GM21528 (cell line): ENCODE results near the gene HLA-DOB.
"Not testable (repeated sequence)": the region's sequence is repeated elsewhere in the genome, so short reads cannot be mapped to it uniquely, and the experiment has no call there.

Experiments
- ATAC-seq: cut with Tn5 transposase; IDR thresholded peaks from one replicate; pipeline ENCODE4 v1.9.1; 2021; ENCODE audit warnings: mild to moderate bottlenecking, moderate library complexity; ENCODE audit not compliant: unreplicated experiment, low FRiP score

Gene HLA-DOB

DNA sequence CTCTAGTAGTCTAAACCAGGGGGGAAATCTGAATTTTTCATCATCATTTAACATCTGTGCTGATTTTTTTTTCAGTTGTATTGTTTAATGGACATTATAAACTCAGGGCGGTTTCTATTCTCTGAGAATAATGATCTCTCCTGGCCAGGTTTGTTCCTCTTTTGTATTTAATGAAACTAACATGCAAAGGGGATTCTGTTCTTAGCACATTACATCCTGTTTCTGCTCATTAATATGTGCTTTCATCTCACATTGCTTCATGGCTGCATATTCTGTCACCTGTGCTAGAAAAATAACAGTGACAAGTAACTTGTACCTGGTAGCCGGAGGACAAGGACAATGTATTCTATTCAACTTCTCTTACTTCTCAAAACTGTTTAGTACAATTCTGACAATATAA is 806 bp downstream of the HLA-DOB start:
- no peak for ATAC-seq

DNA sequence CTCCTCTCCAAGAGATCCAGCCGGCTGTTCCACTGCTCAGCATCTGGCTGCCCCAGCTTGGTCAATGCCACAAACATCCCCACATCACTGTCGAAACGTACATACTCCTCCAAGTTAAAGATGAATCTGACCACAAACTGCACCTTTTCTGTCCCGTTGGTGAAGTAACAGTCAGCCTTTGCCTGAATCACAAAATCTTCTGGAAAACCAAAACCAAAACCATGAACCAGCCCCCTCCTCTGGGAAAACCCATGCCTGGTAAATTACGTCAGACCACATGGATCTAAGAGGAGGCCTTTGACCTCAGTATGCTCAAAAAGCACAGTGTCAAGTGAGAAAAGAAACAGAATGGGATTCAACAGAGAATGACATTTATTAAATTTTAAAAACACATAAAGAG is 1.7 kb downstream of the HLA-DOB start:
- ATAC-seq: no peak

DNA sequence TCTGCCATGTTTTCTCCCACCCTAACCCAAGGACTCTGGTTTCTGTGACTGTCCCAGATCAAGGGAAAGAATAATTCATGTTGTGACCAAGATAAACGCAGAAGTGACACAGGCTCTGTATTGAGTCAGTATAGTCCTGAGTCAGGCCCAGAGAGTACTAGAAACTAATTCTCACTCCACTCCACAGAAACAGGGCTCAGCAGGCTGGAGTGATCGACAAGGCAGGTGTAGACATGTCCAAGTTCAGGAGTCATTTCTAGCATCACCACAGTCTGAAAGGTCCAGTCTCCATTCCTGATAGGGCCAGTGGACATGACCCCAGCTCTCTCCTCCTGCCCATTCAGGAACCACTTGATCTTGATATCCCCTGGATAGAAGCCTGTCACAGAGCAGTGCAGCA is 2.7 kb downstream of the HLA-DOB start:
- ATAC-seq: no peak

DNA sequence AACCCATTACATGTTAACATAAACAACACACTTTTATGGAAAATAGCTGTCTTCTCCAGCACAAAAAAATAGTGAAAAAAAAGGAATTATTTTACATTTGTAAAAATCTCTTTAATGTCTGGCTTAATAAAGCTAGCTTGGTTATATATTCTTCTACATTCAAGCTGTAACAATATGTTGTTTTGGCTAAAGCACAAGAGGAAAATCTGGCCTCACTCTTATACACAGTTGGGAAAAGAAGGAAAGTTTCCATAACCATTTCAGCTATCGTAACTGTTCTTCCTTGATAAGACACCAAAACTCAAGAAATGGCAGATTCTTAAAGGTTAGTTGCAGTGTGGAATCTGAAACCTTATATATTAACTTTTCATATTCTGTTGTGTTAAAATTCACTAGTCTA is 7.6 kb downstream of the HLA-DOB start:
- no peak for ATAC-seq

DNA sequence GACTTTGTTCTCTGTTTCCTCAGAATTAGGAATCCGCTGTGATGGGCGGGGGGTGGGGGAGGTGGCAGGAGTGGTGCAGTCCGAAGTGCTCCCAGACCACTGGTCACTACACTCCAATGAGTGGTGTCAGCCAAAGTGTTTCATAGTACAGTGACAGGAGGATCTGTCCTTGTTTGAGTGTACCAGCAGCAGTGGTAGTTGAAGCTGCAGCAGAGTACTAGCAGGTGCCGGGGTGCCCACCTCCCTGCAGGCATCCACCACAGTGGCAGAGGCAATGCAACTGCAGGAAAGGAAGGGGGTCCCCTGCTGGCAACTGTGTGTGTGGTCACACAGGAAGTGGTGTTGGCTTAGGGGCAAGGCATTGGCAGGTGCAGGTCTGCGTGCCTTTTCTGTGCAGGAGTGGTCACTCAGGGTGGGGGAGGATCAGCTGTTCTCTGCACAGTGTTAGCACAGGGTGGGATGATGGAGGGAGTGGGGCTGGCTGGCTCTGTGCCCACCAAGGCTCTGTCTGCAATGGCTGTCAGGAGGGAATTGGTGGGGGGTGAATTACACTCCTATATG is 9.7 kb downstream of the HLA-DOB start:
- ATAC-seq: no peak

DNA sequence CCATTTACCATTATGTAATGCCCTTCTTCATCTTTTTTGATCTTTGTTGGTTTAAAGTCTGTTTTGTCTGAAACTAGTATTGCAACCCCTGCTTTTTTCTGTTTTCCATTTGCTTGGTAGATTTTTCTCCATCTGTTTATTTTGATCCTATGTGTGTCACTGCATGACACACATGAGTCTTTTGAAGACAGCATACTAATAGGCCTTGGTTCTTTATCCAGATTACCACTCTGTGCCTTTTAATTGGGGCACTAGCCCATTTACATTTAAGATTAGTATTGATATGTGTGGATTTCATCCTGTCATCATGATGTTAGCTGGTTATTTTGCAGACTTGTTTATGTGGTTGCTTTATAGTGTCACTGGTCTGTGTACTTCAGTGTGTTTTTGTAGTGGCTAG is 11.4 kb downstream of the HLA-DOB start:
- not testable (repeated sequence) for ATAC-seq

DNA sequence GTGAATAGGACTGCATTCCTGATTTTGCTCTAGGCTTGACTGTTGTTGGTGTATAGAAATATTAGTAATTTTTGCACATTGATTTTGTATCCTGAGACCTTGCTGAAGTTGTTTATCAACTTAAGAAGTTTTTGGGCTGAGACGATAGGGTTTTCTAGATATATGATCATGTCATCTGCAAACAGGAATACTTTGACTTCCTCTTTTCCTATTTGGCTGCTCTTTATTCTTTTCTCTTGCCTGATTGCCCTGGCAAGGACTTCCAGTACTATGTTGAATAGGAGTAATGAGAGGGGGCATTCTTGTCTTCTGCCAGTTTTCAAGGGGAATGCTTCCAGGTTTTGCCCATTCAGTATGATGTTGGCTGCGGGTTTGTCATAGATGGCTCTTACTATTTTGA is 13.4 kb downstream of the HLA-DOB start:
- ATAC-seq: no peak

DNA sequence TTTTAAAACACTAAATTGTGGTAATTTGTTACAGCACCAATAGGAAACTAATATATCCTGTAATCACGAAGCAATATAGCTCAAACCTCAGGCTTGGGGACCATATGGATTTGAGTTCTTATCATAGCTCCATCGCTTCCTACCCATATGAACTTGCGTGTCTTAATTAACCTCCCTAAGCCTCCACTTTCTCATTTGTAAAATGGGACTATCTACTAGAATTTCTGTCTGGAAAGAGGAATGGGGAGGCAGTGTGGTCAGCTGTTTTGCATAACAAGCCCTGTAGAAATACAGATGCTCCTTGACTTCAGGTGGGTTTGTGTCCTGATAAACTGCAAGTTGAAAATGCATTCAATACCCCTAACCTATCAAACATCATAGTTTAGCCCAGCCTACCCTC is 17.1 kb downstream of the HLA-DOB start:
- no peak for ATAC-seq

DNA sequence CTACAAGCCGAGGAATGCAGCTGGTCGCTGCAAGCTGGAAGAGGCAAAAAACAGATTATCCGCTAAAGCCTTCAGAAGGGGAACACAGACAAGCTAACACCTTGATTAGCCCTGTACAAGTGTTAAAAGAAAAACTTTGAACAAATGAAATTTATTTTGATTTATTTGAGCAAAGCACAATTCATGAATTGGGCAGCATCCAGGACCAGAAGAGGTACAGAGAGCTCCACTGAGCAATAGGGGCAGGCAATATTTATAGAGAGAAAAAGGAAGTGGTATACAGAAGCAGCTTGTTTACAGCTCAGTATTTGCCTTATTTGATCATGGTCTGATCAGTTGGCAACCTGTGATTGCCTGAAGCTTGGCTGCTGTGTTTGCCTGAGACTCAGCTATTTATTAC is 17.6 kb downstream of the HLA-DOB start:
- no peak for ATAC-seq

DNA sequence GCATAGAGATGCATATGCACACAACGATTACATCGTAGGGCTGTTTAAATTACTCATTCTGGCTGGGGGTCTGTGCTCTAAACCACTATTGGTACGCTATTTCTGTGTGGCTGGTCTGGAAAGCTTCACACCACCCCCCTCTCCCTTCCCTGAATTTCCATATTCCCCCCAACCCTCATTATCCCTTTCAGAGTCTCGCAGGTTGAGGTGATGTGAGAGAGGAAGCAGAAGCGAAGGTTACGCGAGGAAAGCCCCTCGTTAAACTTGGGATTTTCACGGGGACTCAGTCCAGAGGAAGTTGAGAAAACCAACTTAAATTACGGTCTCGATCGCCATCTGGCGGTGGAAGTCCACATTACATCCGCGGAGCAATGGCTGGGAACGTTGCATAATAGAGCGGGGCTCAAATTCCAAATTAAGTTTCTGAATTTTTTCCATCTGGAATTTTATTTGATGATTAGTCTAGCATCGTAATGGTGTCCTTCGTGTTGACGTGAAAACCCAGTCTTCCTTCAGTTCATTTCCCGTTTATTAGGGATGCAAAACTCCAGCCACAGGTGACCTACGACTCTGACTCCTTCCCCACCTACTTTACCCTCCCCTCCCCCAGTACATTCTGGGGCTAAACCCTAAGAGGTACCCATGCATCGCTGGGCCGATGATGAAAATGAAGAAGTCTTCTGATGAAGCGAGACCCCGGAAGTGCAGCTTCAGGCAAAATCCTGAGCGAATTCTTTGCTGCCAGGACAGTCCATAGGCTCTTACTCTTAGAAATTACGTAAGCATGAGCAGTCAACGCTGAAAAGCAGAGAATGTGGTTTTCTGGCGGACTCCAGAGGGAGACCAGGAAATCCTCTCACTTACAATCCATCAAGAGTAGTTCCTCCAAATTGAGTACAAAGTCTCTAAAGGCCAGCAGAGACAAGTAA is 19.7 kb downstream of the HLA-DOB start:
- no peak for ATAC-seq

DNA sequence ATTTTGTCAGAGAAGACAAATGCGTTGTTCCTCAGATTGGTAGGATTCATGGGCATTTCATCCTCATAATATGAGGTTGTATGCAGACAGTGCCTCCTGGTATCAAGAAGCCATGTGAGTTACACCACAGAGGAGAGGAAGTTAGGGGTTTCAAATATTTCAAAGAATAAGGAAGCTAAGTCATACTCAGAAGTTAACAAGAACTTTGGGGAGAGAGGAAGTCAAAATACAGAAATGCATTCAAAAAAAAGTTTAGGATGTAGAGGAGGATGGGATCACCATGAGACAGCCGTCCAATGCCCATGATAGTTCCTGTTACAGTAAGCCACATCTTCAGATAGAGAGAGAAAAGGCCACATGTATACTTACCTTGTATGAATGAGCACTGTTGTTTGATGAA is 22.3 kb downstream of the HLA-DOB start:
- no peak for ATAC-seq

DNA sequence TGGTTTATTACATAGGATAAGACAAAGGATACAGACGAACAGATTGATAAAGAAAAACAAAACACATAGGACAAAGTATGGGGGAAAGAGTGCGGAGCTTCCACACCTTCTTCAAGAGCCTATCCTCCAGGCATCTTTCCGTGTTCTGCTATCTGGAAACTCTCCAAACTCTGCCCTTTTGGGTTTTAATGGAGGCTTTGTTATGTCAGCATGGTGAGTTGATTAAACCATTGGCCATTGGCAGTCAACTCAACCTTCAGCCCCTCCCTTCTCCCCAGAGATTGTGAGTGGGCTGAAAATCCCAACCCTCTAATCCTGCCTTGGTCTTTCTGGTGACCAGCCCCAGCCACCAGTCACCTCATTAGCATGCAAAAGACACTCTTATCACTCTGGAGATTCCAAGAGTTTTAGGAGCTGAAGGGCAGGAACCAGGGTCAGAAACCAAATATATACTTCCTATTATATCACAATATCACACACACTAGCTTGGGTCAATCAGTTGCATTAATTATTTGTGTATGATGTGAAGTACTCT is 23.8 kb downstream of the HLA-DOB start:
- no peak for ATAC-seq

DNA sequence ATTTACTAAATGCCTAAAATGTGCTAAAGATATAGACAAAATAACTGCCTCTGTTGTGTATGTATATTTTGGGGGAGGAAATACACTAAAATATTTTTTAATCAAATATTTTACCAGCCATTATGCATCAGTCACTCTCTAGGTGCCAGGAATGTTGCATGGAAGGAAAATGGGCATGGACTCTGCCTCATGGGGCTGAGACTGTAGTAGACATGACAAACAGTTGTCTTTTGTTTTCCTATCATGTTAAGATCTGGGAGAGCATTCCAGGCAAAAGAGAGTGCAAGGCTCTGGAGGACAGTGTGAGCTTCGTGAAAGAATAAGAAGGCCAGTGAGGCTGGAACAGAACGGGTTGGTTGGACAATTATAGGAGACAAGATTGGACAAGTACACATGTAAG is 26.5 kb downstream of the HLA-DOB start:
- ATAC-seq: no peak

DNA sequence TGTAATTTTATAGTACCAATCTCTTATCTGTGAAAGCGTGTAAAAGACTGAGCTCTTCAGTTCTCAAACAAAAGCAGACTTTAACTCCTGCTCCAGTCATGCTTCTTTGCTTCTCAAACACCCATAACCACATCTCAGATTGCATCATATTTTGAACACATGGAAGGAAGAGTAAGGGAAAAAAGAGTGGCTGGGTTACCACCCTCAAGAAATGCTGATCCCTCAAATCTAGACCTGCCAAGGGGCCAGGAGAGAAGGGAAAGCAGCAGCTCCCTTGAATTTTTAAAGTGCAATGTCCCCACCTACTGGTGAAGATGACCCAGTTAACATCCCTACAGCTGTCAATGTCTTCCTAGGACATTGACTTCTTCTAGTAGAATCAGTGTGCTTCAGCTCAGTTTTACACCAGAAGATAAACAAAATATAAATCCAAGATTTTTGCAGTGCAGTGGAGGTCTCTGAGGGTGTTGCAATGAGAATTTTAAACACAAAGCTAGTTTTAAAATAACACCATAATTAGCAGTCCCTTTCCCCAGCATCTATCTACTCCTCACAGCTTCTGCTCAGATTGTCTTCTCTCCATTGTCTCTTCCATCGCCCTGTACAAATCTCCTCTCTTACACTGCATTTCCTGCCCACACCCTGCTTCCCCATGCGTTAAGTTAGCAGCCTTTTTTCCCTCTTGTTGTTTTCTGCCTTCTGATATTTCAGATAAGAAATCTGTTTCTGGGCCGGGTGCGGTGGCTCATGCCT is 30.8 kb downstream of the HLA-DOB start:
- no peak for ATAC-seq

DNA sequence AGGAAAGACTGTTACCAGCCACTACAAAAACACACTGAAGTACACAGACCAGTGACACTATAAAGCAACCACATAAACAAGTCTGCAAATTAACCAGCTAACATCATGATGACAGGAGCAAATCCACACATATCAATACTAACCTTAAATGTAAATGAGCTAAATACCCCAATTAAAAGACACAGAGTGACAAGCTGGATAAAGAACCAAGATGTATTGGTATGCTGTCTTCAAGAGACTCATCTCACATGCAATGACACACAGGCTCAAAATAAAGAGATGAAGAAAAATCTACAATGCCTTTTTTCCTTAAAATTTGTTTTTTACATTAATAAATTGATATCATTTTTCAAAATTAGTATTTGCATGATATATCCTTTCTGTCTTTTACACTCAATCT is 33.9 kb downstream of the HLA-DOB start:
- ATAC-seq: not testable (repeated sequence)

DNA sequence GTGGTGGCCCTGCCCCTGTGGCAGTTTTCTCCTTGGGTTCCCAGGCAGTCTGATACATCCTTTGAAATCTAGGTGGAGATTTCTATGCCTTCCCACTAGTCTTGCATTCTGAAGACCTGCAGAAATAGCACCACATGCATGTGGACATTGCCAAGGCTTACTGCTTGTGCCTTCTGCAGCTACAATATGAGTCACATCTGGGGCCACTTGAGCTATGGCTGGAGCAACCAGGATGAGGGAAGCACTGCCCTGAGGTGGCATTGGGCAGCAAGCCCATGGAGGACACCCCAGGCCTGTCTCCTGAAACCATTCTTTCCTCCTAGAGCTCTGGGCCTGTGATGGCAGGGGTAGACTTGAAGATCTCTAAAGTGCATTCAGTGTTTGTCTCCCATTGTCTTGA is 37.8 kb downstream of the HLA-DOB start:
- ATAC-seq: no peak

DNA sequence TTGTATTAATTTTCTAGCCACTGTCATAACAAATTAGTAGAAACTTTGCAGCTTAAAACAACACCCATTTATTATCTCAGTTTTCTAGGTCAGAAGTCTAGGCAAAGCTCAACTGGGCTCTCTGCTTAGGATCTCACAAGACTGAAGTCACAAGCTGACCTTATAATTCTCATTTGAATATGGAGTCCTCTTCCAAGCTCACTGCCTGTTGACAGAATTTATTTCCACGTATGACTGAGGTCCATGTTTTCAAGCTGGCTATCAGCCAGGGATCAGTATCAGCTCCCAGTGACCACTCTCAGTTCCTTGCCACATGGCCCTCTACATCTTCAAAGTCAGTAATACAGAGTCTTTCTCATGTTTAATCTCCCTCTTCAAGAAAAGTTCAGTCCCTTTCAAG is 41.7 kb downstream of the HLA-DOB start:
- no peak for ATAC-seq

DNA sequence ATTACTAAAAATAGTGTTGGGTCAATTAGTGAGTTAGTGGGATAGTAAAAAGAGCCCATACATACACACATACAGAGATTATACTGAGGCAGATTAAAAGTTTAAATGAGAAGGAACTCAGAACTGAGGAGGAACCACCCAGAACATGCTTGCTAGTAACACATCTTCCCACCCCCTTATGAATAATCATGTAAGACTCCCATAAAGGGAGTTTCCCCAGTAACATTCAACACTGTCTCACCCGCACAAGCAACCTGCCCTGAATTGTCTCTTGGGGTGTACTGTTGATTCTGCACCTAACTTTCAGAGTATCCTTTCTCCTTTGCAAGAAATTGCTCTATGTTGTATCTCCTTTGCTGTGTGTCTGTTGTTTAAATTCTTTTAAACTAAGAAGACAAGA is 42.4 kb downstream of the HLA-DOB start:
- no peak for ATAC-seq

DNA sequence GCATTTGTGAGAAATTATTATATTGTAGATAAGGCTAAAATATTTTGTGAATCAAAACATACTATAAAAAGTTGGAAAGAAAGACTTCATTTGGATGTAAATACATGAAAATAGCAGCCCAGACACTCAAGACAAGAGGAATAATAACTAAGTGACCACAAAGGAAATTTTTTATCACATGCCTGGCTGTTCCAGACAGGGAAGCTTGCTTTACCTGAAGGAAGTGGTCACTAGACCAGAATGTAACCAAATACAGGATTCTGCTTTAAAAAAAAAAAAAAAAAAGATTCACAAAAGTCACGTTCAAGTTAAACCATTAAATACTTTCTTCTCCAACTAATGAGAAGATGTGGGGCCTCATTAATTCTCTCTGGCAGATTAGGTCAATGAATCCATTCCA is 44.1 kb downstream of the HLA-DOB start:
- ATAC-seq: no peak

DNA sequence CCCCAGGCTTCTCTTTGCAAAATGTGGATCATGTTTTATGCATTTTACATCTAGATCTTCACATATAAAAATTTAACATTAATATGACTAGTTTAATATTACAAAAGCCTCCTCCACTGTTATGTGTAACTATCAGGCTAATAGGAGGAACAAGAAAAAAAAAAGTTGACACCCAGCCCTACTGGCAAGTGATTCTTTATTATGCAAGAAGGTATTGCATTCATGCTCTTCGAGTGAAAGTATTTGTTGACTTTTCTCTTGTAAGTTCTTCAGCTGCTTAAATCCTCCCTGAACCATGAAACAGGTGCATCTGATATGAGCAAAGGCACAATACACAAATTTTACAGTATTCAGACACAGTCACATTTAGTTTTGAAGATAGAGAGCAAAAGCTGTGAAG is 52.8 kb downstream of the HLA-DOB start:
- no peak for ATAC-seq

DNA sequence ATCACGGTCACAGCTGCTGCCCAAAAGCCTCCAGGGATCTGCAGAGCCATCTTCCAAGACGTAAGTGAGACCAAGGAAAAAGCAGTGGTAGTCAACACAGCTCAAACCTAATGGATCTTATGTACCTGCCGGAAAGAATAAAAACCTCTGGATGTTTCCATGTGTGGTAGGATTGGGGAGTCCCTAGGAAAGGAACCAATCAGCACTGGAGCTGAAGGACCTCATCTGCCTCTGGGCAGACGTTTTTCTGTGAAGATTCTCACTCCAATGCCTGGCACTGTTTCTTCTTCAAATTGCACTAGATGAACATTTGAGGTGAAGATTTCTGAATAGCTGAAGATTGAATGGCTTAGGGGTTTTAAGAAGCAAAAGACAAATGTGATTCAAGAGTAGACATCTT is 53.4 kb downstream of the HLA-DOB start, which contains the start of gene HLA-DQB2:
TSS of gene HLA-DQB2 (minus strand) at position 112 of the 400 bp plus-strand sequence. CDS start at position 50, 62 bp downstream.
- no peak for ATAC-seq
